Activated CD4-positive, CD25-positive, alpha-beta regulatory T cell treated with anti-CD3 and anti-CD28 coated beads, Interleukin-2, amount 50 U/mL, for 16 hours (primary cell): ENCODE measurements around the gene GPC6.

Experiments
- DNase-seq: peaks from one replicate; pipeline ENCODE4 v3.0.0-alpha.2; 2020; ENCODE audit warnings: low read depth, low spot score

Gene GPC6

DNA sequence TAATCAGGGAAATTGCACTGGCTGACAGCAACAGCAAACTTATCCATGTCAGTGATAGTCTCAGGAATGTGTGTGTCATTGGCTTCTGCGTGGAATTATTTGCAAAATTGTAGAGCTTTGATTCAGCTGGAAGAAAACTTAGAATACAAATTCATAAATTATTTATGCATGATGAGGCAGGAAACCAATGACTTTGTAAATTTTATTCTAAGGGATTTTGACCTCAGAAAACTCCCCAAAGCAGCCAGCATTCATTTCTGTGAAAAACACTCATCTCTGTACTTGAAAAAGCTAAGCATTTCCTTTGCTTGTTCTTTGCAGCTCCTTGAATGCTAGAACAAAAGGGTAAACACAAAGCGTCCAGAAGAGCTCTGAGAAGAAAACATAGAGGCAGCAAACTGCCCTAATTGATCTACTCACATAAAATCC is 1090.5 kb downstream of the GPC6 start:
- no peak for DNase-seq

DNA sequence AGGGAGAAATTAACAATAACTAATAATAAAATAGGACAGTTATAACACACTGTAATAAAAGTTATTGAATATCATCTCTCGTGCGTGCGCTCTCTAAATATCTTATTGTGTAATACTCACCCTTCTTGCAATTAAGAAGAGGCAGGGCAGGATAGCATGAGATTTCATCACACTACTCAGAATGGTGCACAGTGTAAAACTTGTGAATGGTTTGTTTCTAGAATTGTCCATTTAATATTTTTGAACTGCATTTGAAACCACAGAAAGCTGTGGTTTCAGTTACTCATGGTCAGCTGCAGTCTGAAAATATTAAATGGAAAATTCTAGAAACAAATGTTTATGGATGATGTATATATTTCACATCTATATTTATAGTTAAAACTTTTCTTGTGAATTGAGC is 1091.8 kb downstream of the GPC6 start:
- DNase-seq = no peak

- DNase-seq = no peak
Observed at GRCh38 chr13:94319501-94319900, 1092.9 kb downstream of the GPC6 start.

DNA sequence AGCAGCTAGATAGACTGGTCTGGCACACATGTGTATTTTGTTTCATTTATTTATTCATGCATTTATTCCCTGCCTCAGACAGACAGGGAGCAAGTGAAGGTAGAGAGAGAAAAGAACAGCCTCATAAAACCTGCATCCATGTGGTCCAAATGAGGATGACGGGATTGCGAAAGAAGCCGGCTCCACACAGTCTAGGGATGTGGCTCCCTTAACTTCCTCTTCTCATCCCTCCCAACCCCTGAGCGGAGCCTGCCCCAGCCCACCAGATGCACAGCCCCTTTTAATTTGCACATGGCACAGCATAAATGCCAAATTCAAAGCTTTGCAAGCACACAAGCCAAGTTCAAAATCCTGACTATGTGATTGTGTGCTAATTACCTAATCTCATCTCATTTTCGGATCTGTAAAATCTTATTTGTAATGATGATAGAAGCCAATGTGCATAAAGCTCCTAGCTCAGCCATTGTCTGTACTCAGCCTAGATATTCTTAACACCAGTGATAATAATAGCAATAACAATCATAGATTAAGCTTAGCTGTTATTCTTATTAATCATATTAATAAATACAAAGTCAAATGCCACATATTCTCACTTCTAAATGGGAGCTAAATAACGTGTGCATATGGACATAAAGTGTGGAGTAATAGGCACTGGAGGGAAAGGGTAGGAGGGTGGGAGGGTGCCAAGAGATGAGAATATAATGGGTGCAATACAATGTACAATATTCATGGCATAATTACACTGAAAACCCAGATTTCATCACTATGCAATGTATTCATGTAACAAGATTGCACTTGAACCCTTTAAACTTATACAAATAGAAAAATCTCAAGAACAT is 1096.5 kb downstream of the GPC6 start:
- no peak for DNase-seq

GRCh38 chr13:94323764-94324758 is 1097.5 kb downstream of the GPC6 start:
- peak; percentile 17 for DNase-seq

GRCh38 chr13:94324767-94325540 is 1098.3 kb downstream of the GPC6 start:
- no peak for DNase-seq

DNA sequence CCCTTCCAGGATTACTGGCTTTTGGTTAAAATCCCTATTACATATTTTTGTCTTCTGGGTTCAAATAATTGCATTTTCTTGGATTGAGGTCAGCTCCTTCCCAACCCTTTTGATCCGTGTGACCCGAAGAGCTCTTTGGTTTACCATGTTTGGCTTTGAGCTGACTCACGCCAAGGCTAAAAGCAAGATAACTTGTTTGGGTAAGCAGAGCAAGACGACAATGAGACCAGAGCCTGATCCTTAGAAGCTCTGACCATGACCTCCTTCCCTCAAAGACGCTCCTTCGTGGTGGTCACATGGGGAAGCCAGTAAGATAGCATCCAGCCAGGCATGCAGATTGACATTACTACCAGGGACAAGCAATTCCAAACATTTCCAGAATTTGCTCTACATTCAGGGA is 1099.0 kb downstream of the GPC6 start:
- no peak for DNase-seq

GRCh38 chr13:94327318-94327717 is 1100.7 kb downstream of the GPC6 start:
- no peak for DNase-seq

GRCh38 chr13:94328381-94329041 is 1101.9 kb downstream of the GPC6 start:
- DNase-seq = no peak

DNA sequence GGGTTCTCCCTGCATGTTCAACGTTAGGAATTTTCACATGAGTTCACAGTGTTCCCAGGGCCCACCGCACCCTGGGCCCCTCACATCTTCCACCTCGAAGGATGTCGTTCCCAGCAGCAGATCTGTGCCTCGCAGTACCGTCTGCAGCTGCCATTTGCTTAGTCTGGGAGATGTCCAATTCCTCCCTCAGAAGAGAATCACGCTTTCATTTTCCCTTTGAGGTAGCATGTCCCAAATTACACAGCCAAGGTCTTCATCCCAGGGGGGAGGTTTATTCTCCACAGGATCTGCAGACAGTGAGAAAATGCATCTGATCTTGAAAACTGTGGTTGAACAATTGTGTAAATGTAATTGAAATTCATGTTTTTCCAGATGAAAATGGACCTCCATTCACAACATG is 1102.7 kb downstream of the GPC6 start:
- DNase-seq = no peak

DNA sequence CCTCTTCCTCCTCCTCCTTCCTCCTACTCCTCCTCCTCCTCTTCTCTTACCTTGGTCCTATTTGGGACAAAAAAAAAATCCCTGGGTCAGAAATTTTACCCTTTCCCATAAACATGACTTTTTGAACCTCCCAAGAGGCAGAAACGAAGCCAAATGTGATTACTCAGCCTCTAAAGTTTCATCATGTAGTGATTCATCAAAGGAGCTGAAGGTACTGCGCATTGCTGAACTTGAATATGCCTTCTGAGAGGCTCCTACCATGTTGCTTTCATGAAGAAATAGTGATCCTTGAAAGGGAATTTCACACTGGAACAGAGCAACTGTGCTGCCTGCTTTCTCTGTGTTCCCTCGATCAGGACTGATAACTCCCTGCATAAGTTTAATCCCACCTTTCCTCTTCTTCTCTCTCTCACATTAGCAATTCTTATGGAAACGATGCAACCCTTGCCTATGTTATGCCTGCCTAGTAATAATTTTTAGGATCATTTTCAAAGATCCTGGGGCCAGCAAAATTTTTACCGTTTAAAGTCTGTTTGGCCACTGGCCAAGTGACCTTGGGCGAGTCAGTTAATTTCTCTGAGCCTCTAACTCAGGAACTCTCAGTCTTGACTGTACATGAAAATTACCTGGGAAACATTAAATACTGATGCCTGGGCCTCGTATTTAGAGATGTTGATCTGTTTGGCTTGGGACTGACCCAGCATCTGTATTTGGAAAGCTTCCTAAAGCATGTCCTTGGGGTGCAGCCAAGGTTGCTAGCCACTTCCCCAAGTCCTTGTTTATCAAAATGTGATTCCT is 1103.3 kb downstream of the GPC6 start:
- DNase-seq = no peak

GRCh38 chr13:94330552-94331071 is 1104.0 kb downstream of the GPC6 start:
- no peak for DNase-seq

GRCh38 chr13:94331281-94331680 is 1104.7 kb downstream of the GPC6 start:
- no peak for DNase-seq

DNA sequence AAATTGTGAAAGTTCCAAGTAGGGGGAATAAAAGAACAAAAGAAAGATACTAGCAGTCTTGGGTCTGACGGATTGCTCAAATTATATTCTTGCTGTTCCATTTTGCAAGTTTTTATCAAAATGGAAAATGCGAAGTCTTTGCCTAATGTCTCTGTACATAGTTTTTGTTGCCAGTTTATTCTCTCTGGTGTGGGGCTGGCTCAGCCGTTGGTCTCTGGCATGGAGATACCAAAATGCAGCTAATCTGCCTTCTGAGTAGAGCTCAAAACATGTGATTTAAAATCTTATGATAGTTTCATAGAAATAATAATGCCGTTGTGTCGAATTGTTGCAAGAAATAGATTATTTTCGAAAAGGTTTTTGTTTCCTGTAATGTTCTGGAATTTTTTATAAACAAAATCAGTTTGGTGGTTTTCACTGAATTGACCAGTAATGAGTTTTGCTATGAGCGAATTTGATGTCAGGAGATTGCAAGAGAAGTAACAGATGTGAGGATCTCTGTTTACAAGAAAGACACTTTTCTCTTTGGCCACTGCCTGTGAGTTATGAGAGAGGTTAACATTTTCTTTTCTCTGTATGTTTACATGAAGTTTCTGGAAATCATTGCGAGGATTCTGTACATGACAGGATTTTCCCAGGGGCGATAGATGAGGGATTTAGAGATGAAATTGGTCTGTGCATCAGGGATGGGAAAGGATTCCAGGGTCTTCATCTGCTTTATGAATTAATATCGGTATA is 1105.9 kb downstream of the GPC6 start:
- DNase-seq = no peak

DNA sequence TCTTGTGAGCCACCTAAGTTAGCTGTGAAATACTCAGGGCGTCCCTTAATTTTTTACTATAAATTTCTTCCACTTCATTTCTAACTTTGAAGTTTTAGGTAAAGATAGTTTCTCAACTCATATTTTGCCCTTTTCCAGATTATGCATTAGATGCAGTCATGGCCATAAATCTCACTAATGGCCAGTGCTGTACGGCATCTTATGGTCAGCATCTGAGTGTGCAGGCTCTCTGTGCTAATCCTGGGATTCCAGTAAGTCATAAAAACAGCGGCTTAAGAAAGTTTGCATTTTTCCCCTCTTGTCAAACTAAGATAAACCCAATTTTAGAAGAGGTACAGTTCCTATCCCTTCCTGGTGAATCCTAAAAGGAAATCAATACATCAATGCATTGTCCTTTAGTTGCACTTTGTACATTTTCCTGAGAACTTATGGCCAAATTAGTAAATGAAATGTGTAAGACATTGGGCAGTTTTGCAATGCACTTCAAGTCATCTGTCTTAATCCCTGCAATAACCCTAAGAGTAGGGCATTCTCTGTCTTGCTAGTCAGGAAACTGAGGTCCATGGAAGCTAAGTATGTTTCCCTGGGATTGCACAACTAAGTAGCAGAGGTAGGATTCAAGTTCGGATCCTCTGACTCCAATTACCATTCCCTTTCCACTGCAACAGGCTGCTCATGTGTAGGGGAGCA is 1106.7 kb downstream of the GPC6 start:
- no peak for DNase-seq

DNA sequence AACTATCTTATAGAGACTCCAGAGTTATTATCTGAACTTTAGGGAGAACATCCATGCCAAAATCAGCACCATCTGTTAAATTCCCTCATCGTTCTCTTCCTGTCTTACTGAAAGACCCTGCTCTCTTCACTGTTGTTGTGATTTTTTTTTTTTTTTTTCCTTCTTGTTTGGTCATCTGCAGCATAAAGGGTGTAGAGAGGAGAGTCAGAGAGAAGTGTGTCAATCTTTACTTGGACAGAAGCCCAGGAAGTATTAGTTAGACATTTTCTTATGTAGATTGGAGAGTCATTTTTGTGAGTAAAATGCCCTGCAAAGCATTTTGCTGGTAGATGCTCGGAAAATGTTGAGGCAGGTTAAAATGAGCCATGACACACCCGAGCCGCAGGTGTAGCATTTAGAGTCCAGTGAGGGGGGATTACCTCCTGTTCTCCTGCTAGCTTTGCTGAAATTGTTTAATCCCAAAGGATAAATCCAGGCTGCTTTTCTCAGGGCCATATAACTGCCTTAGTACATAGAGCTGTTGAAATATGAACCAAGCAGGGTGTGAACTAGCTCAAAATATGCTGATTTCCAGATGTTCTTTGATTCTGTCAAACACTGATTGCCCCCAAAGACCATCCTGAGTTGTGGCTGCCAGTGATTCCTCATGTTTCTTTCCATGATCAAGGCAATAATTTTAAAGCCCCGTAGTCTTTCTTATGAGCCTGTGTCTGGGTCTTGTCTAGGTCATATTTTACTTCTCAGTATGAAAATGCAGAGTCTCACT is 1109.3 kb downstream of the GPC6 start:
- DNase-seq = no peak

DNA sequence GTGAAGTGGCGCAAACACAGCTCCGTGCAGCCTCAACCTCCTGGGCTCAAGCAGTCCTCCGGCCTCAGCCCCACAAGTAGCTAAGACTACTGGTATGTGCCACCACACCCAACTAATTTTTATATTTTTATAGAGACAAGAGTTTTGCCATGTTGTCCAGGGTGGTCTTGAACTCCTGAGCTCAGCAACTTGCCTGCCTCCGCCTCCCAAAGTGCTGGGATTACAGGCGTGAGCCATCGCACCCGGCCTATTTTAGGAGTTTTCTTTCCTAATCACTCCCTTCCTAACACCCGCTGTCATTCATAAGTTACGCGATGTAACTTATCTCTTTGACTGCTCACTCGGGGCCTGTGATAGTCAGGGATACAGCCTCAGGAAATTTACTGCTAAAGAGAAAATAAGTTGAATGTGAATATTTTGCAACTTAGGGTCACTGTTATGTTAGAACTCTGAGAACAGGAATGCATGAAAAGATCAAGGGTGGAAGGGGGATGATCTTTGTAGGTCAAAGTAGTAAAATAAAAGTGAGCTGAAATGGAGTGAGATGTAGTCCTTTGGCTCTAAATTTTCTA is 1112.6 kb downstream of the GPC6 start:
- no peak for DNase-seq
